DND-41 (cell line): ENCODE data around the gene CLCN3.
"Not testable (repeated sequence)": the region's sequence is repeated elsewhere in the genome, so short reads cannot be mapped to it uniquely, and the experiment has no call there.

Experiments used
- ATAC-seq: fragments of 200-7000 bp; cut with Tn5 transposase; 3 replicates; pipeline ENCODE4 v1.9.1; 2021; ENCODE audit warnings: low read depth; ENCODE audit not compliant: insufficient read depth
- DNase-seq: peaks from one replicate; pipeline ENCODE4 v3.0.0-alpha.2; 2020
- H2AFZ ChIP-seq: 2 replicates; pipeline ENCODE4 v1.6.0; 2012; ENCODE audit warnings: low read depth, low read length
- H3K27ac ChIP-seq: 2 replicates; pipeline ENCODE4 v1.5.1; 2012; ENCODE audit warnings: low read length, inconsistent platforms
- H3K27me3 ChIP-seq: fragments of 200-600 bp; sonication (generic); 2 replicates; pipeline ENCODE4 v1.6.0; 2012; ENCODE audit warnings: low read length, mild to moderate bottlenecking, inconsistent platforms; ENCODE audit not compliant: insufficient read depth, poor library complexity
- H3K36me3 ChIP-seq: 2 replicates; pipeline ENCODE4 v1.5.1; 2012; ENCODE audit warnings: low read length, inconsistent platforms; ENCODE audit not compliant: insufficient read depth
- H3K4me1 ChIP-seq: 2 replicates; pipeline ENCODE4 v1.5.1; 2012; ENCODE audit warnings: mild to moderate bottlenecking, low read length; ENCODE audit not compliant: insufficient read depth
- H3K4me2 ChIP-seq: 2 replicates; pipeline ENCODE4 v1.6.0; 2012; ENCODE audit warnings: mild to moderate bottlenecking, moderate library complexity, low read length, inconsistent platforms; ENCODE audit not compliant: insufficient read depth
- H3K4me3 ChIP-seq, 2 experiments: fragments of 200-600 bp in 1 of 2; shearing (Covaris generic) in 1 of 2; 2 replicates each; pipeline ENCODE4 v1.5.1; 2012 to 2016; ENCODE audit warnings: inconsistent platforms in 2 of 2, low read length in 2 of 2, mild to moderate bottlenecking in 2 of 2, low read depth in 1 of 2, moderate library complexity in 1 of 2
- H3K79me2 ChIP-seq: 2 replicates; pipeline ENCODE4 v1.6.0; 2012; ENCODE audit warnings: low read length, inconsistent platforms; ENCODE audit not compliant: insufficient read depth
- H3K9ac ChIP-seq: 2 replicates; pipeline ENCODE4 v1.6.0; 2012; ENCODE audit warnings: low read depth, mild to moderate bottlenecking, inconsistent platforms, low read length, moderate library complexity
- H3K9me3 ChIP-seq: 2 replicates; pipeline ENCODE4 v1.5.1; 2012; ENCODE audit warnings: low read length, moderate library complexity, mild to moderate bottlenecking, inconsistent platforms; ENCODE audit not compliant: insufficient read depth, severe bottlenecking
- H4K20me1 ChIP-seq: 2 replicates; pipeline ENCODE4 v1.6.0; 2012; ENCODE audit warnings: low read length; ENCODE audit not compliant: insufficient read depth
- EZH2 ChIP-seq: IDR thresholded peaks from 3 replicates; pipeline ENCODE4 v1.6.1; 2012; ENCODE audit warnings: borderline replicate concordance, low read depth, mild to moderate bottlenecking, moderate library complexity, low read length, inconsistent platforms; ENCODE audit not compliant: severe bottlenecking
- TF ChIP-seq, protein P1 (sequence below): IDR thresholded peaks from 2 replicates; pipeline ENCODE4 v1.5.1; 2012; ENCODE audit warnings: borderline replicate concordance, low read length, moderate library complexity, mild to moderate bottlenecking; ENCODE audit not compliant: poor library complexity, severe bottlenecking; ENCODE audit errors: extremely low read depth

Gene CLCN3

DNA sequence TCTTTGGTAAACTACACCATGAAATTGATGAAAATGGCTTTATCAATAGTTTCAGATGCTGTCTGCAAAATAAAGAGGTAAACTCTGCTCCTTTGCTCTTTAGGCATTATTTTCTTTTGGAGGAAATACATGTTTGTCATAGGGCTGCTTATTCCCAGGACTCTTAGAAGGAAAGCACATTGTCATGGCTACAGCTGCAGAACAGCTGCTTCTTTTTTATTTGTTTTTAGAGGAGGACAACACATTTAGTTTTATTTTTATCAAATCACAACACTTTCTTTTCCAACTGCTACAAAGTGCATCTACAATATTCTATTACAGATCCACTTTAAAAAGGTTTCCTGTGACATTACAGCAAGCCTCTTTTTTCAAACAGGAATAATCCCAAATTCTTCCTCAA lies 150.0 kb downstream of the CLCN3 start:
- H3K27me3 ChIP-seq = no peaks in the 10 kb centered on the region
- no peak for ATAC-seq
- TF ChIP-seq, protein P1, sequence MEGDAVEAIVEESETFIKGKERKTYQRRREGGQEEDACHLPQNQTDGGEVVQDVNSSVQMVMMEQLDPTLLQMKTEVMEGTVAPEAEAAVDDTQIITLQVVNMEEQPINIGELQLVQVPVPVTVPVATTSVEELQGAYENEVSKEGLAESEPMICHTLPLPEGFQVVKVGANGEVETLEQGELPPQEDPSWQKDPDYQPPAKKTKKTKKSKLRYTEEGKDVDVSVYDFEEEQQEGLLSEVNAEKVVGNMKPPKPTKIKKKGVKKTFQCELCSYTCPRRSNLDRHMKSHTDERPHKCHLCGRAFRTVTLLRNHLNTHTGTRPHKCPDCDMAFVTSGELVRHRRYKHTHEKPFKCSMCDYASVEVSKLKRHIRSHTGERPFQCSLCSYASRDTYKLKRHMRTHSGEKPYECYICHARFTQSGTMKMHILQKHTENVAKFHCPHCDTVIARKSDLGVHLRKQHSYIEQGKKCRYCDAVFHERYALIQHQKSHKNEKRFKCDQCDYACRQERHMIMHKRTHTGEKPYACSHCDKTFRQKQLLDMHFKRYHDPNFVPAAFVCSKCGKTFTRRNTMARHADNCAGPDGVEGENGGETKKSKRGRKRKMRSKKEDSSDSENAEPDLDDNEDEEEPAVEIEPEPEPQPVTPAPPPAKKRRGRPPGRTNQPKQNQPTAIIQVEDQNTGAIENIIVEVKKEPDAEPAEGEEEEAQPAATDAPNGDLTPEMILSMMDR = no peak
- no peak for TF ChIP-seq EZH2
- no peaks in the 10 kb centered on the region for H3K36me3 ChIP-seq
- no peaks in the 10 kb centered on the region for H3K9me3 ChIP-seq
- no peak overlapping the region for H3K4me2 ChIP-seq
- no peaks in the 10 kb centered on the region for H4K20me1 ChIP-seq
- no peak overlapping the region for H3K27ac ChIP-seq
- H3K79me2 ChIP-seq = no peaks in the 10 kb centered on the region
- no peak overlapping the region for H3K9ac ChIP-seq
- DNase-seq = no peak
- H2AFZ ChIP-seq = no peak overlapping the region
- no peaks in the 10 kb centered on the region for H3K4me1 ChIP-seq
- H3K4me3 ChIP-seq = no peak overlapping the region

DNA sequence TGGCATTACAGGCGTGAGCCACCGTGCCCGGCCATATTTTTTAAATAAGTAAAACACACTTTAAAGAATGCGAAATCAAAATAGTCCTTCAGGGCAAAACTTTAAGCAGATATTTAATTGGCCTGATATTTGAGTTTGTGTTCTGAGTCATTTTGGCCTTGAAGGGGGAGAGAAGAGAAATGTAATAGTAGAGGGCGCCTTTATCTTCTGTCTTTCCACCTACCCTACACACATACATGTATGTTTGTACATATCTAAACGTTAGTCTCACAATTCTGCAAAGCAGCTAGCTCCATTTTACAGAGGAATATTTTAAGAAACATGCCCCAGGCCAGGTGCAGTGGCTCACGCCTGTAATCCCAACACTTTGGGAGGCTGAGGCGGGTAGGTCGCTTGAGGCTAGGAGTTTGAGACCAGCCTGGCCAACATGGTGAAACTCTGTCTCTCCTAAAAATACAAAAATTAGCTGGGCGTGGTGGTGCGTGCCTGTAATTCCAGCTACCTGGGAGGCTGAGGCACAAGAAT lies 151.2 kb downstream of the CLCN3 start:
- not testable (repeated sequence) for H3K27ac ChIP-seq, H3K4me3 ChIP-seq

More for the DNA sequence above, 151.2 kb downstream of the CLCN3 start:
- not testable (repeated sequence) for H3K4me1 ChIP-seq, DNase-seq, H3K36me3 ChIP-seq, H3K4me2 ChIP-seq, H3K9ac ChIP-seq, ATAC-seq, H3K79me2 ChIP-seq, H3K9me3 ChIP-seq, H4K20me1 ChIP-seq, H2AFZ ChIP-seq, H3K27me3 ChIP-seq
